OCI-LY3 (cell line): ENCODE data around the gene JARID2.

Experiments used
- EZH2phosphoT487 ChIP-seq: fragments of 200-600 bp; shearing (Covaris generic); IDR thresholded peaks from 2 replicates; pipeline ENCODE4 v1.6.1; 2018; ENCODE audit warnings: antibody characterized with exemption, mixed run types, low read depth
- TF ChIP-seq, protein P1 (sequence below): fragments of 200-600, 300-600 bp; sonication (generic); IDR thresholded peaks from 2 replicates; pipeline ENCODE4 v1.5.1; 2014; ENCODE audit warnings: antibody characterized with exemption, low read length, low read depth

DNA sequence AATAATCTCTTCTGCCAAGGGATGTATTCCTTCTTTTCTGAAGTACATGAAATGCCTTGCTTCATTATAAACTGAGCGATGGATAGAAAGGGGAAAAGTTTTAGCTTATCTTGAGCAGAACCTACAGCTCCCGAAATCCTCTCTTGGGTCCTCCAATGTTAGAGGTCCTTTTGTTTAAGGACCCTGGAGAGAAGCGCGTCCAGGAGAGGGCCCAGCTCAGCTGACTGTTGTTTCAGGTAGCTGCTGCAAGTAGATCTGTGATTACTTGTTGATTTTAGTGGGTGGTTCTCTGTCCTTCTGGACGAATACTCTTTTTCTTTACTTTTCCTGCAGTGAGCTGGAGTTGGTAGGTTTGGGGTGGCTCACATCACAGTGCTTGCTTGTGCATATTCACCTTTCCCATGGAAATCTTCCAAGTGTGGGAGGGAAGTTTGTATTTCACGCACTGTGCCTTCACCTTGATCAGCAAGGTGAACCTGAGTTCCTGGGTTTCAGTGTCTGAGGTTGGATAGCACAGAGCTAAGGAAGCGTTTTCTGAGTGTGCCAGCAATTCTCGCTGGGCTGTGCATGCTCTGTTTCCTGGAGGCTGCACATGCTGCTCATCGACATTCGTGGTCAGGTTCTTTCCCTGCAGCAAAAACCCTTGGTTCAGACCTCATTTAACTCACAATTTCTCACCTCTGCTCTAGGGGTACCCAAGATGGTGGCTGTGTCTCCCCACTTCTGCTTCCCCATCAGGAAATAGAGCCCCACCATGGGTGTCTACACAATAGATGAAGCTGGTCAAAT is 176.3 kb downstream of the JARID2 start:
- TF ChIP-seq, protein P1, sequence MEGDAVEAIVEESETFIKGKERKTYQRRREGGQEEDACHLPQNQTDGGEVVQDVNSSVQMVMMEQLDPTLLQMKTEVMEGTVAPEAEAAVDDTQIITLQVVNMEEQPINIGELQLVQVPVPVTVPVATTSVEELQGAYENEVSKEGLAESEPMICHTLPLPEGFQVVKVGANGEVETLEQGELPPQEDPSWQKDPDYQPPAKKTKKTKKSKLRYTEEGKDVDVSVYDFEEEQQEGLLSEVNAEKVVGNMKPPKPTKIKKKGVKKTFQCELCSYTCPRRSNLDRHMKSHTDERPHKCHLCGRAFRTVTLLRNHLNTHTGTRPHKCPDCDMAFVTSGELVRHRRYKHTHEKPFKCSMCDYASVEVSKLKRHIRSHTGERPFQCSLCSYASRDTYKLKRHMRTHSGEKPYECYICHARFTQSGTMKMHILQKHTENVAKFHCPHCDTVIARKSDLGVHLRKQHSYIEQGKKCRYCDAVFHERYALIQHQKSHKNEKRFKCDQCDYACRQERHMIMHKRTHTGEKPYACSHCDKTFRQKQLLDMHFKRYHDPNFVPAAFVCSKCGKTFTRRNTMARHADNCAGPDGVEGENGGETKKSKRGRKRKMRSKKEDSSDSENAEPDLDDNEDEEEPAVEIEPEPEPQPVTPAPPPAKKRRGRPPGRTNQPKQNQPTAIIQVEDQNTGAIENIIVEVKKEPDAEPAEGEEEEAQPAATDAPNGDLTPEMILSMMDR: no peak
- TF ChIP-seq EZH2phosphoT487: no peak
